ENCODE measurements around the gene TLCD3B.

TLCD3B gene, protein sequence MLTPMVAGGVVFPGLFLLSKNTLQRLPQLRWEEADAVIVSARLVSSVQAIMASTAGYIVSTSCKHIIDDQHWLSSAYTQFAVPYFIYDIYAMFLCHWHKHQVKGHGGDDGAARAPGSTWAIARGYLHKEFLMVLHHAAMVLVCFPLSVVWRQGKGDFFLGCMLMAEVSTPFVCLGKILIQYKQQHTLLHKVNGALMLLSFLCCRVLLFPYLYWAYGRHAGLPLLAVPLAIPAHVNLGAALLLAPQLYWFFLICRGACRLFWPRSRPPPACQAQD

GRCh38 chr16:30030841-30031413, at the start of gene TLCD3B:
TLCD3B (minus strand) TSS chr16:30031271; CDS start chr16:30030527, 744 bp downstream.
- DNase-seq = peak; percentile 35

DNA sequence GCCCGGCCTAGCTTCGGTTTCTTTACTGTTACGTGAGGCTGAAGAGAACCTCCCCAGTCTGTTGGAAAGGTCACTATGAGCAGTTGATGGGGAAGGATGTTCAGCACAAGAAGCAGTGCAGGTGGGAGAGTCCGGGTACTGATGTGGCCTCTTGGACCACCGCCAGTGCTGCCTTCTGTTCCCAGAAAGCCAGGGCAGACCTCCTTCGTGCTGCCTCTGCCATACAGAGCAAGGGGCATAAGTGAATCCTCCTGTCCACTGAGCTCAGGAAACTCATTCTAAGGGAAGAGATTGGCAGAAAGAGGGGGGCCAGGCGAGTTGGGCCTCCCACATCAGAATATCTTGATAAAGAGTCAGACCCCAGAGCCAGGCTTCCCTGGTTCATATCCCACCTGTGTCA, 48.4 kb upstream of the TLCD3B start:
- DNase-seq = no peak

DNA sequence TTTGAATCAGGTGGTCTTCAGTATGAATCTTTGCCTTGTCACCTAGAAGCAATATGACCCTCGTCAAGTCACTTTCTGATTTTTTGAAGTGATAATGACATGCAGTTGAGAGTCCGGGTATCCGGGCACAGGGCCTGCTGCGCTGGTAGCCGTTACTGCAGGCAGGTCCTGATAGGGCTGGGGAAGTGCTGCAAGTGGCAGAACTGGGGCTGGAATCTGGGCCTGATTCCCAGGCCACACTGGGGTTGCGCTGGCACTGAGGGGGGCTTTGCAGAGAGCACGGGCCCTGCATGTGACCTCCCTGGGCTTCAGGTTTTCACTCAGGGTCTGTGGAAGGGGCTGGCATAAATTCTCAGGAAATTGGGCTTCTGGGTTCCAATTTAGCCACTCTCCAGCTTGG, 47.7 kb upstream of the TLCD3B start:
- DNase-seq = no peak

- DNase-seq = no peak
These were observed 46.6 kb upstream of the TLCD3B start for GRCh38 chr16:30077656-30078055.

- no peak for DNase-seq
These were observed 45.3 kb upstream of the TLCD3B start for GRCh38 chr16:30076276-30076791.

DNA sequence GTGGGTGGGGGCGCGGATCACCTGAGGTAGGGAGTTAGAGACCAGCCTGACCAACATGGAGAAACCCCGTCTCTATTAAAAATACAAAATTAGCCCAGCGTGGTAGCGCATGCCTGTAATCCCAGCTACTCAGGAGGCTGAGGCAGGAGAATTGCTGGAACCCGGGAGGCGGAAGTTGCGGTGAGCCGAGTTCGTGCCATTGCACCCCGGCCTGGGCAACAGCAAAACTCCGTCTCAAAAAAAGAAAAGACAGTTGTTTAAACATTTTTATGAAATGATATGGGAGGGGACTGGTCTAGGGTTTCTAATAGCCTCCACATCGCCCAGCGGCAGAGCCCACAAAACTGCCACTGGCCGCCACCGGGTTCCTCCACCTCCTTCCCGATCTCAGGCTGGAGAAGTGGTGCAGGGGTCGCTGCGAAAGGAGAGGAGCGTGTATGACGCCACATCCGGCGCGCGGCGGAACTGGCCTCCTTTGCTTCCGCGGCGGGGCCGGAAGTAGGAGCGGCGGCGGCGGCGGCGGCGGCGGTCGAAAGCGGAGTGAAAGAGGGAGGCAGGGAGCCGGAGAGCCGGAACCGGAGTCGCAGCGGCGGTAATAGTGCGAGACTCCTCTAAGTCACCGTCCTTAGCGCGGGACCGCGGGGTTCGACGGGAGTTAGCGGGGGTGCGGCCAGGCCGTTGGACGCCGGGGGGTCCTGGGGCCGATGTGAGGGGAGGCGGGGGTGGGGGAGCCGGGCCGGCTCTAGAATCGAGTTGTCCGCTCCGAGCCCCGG, 44.6 kb upstream of the TLCD3B start, which contains the start of gene PPP4C:
Gene PPP4C, plus strand, starts transcription at position 492 of the 773 bp plus-strand sequence. CDS start 384 bp downstream, outside the sequence.
- peak; percentile 92 for DNase-seq

- DNase-seq = no peak
These were observed 39.4 kb upstream of the TLCD3B start for GRCh38 chr16:30070490-30070889.

DNA sequence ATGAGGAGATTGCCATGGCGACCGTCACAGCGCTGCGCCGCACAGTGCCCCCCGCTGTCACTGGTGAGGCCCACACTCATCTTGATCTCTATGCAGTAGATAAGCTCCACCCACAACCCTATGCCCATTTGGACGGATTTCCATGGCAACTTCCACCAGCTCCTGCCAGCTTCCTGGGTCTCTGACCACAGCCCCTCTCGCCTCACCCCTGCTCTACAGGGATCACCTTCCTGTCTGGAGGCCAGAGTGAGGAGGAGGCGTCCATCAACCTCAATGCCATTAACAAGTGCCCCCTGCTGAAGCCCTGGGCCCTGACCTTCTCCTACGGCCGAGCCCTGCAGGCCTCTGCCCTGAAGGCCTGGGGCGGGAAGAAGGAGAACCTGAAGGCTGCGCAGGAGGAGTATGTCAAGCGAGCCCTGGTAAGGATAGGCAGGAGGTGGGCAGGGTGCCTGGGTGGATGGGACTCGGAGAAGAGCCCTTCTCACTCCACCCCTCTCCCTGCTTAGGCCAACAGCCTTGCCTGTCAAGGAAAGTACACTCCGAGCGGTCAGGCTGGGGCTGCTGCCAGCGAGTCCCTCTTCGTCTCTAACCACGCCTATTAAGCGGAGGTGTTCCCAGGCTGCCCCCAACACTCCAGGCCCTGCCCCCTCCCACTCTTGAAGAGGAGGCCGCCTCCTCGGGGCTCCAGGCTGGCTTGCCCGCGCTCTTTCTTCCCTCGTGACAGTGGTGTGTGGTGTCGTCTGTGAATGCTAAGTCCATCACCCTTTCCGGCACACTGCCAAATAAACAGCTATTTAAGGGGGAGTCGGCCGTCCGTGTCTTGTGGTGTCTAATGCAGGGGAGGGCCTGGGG, 38.8 kb upstream of the TLCD3B start:
- DNase-seq = no peak

DNA sequence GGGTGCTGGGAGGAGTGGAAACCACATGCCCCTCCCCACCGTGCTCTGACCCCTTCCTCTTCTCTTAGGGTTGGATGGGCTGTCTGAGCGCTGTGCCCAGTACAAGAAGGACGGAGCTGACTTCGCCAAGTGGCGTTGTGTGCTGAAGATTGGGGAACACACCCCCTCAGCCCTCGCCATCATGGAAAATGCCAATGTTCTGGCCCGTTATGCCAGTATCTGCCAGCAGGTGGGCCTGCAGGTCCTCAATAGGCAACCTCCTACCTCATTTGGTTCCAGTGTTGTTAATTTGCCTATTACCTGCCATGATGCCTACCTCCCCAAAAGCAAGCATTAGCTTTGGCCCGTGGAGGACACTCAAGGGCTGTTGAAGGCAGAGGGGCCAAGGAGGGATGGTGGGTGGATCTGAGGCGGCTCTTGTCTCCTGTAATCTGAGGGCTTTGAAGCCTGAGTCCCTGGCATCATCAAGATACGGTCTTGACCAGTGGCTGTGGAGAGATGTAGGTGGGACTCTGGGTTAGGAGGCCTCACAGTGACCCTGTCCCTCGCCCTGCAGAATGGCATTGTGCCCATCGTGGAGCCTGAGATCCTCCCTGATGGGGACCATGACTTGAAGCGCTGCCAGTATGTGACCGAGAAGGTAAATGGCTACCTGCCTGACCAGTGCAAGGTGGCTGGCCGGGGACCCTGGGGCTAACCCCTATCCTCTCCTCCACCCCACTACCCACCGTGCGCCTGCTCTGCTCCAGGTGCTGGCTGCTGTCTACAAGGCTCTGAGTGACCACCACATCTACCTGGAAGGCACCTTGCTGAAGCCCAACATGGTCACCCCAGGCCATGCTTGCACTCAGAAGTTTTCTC, 37.9 kb upstream of the TLCD3B start:
- DNase-seq = no peak

- no peak for DNase-seq
These were observed 37.3 kb upstream of the TLCD3B start for GRCh38 chr16:30068333-30068732.

GRCh38 chr16:30067584-30067916, 36.5 kb upstream of the TLCD3B start:
- no peak for DNase-seq

GRCh38 chr16:30066761-30067583, 35.9 kb upstream of the TLCD3B start:
- no peak for DNase-seq

- DNase-seq = no peak
These were observed 35.1 kb upstream of the TLCD3B start for GRCh38 chr16:30065943-30066760.

GRCh38 chr16:30065102-30065942, 34.3 kb upstream of the TLCD3B start, which contains the start of gene ALDOA:
ALDOA (plus strand) TSS chr16:30065760; CDS start chr16:30066898, 1,138 bp downstream.
- peak; percentile 99 for DNase-seq

DNA sequence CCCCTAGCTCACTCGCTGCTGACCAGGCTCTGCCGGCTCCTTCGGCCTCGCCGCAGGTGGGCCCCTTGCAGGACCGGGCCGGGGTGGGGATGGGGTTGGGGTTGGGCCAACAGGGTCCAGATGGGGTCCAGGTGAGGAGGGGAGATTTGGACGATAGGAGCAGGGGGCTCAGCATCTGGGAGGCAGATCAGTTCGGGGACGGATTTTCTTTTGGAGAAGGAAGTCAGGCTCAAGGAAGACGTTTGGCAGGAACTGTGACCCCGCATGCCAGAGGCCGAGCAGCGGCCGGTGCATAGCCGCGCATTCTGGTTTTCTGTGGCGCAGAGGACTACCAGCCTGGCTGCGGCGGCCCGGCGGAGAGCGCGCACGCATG, 33.6 kb upstream of the TLCD3B start:
- DNase-seq = no peak

DNA sequence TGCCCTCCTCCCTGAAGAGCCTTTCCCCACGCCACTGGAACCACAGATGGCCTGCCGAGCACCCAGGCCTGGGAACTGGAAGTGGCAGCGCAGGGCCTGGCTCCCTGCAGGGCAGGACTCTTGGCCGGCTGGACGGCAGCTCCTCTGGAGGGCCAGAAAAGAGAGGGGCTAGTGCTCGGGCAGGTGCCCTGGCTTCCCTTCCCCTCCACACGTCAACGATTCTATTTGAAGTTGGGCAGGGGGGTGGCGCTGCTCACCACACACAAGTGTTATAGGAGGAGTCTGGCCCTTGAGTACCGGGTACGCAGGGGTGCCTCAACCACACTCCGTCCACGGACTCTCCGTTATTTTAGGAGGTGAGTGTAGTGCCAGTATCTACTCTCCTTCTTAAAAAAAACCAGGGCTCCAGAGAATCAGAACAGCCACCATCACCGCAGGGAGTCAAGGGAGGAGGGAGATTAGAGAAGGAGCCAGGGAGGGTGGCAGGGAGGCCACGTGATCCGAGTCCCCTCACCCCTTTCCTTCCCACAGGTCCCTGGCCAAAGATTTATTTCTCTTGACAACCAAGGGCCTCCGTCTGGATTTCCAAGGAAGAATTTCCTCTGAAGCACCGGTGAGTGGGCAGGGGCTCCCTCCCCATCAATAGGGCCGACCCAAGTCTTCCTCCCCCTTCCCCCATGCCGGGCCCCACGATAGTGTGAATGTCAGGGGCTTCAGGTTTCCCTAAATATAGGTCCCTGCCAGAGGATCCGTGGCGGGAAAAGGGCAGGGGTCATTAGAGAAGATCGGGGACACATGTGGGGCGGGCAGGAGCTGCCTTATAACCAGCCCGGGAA, 33.0 kb upstream of the TLCD3B start:
- peak; percentile 74 for DNase-seq

DNA sequence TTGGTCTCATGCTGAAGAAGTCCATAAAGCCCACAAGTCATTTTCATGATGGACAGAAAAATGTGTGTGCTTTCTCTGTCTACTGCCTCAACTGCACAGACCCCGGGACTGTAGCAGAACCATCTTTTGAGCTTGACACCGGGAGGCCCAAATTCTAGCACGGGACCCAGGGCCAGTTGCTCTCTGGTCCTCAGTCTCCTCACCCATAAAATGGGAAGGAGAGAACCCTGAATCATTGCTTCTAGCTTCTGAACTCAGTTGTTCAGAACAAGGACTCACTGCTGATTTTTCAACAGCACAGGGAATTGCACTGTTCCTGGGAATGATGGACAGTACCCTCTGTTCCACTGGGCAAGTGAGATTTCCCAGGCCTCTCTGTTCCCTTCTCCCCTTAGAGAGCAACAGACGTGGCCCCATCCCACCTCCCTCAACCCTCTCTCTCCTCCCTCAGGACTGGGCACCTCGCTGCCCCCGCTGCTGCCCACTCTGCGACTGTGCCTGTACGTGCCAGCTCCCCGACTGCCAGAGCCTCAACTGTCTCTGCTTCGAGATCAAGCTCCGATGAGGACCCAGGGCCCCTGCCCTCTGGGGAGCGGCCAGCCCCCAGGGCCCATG, 32.3 kb upstream of the TLCD3B start:
- no peak for DNase-seq
